GM10266 (cell line): ENCODE data around the gene HS2ST1.

Experiments used
- DNase-seq: peaks from one replicate; pipeline ENCODE4 v3.0.0; 2012; ENCODE audit errors: extremely low spot score
- TF ChIP-seq, protein P1 (sequence below): IDR thresholded peaks from 2 replicates; pipeline ENCODE4 v1.5.1; 2012; ENCODE audit warnings: mild to moderate bottlenecking, low read depth; ENCODE audit not compliant: control insufficient read depth, insufficient read depth; ENCODE audit errors: missing control alignments

Gene HS2ST1

DNA sequence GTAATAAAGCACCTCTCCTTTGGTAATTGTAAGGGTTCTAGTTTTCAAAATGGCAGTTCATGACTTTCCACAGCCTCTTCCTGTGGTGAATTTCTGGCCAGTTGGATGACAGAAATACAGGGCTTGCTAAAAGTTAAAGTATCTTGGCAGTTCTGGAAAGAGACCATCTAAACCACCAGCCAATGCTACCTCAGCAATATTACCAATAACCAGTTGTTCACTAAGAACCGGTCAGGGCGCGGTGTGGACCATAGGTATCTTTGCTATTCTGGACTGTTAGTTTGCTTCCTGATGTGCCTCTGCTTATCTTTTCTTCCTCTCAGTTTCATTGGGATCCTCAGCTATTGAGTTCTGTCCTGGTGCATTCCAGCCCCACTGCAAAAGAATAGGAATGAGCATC lies 124.7 kb downstream of the HS2ST1 start:
- DNase-seq: no peak
- TF ChIP-seq, protein P1, sequence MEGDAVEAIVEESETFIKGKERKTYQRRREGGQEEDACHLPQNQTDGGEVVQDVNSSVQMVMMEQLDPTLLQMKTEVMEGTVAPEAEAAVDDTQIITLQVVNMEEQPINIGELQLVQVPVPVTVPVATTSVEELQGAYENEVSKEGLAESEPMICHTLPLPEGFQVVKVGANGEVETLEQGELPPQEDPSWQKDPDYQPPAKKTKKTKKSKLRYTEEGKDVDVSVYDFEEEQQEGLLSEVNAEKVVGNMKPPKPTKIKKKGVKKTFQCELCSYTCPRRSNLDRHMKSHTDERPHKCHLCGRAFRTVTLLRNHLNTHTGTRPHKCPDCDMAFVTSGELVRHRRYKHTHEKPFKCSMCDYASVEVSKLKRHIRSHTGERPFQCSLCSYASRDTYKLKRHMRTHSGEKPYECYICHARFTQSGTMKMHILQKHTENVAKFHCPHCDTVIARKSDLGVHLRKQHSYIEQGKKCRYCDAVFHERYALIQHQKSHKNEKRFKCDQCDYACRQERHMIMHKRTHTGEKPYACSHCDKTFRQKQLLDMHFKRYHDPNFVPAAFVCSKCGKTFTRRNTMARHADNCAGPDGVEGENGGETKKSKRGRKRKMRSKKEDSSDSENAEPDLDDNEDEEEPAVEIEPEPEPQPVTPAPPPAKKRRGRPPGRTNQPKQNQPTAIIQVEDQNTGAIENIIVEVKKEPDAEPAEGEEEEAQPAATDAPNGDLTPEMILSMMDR: no peak

DNA sequence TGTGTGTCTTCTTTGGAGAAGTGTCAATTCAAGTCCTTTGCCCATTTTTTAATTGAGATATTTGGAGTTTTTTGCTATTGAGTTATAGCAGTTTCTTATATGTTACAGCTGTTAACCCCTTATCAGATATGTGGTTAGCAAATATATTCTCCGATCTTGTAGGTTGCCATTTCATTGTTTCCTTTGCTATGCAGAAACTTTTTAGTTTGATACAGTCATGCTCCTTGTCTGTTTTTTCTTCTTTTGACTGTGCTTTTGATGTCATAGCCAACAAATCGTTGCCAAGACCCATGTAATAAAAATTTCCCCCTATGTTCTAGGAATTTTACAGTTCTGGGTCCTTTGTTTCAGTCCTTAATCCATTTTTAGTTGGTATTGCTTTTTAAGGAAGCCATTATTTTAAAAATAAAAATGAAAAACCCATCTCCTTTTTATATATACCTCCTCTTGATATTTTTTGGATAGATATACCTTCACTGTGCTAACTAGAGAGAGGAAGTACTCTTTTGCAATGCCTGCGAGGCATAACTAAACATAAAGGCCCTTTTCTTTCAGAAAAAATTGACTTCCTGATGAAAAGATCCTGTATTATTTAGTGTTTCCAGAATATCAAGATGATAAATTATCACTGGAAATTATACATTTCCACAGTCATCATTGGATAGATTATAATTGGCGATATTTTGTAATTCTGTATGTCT lies 127.8 kb downstream of the HS2ST1 start:
- TF ChIP-seq, protein P1: no peak
- DNase-seq: no peak

DNA sequence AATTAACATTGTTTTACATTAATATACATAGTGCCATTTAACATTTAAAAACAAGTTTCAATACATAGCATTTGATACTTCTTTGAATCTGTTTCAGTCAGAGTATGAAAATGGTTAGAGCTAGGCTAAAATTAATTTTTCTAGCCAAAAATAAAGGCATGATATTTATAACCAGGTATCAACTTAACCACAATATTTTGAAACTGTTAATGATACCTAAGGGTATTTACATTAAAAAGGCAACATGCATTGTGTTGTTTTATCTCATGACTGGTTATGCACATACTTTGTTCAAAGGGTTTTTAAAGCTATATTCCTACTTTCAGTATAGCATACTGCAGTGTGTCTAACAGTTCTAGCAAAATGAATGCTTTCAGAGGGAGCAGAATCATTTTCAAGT lies 130.0 kb downstream of the HS2ST1 start:
- TF ChIP-seq, protein P1: no peak
- no peak for DNase-seq

GRCh38 chr1:87044840-87045239 lies 130.4 kb downstream of the HS2ST1 start:
- TF ChIP-seq, protein P1: no peak
- DNase-seq: peak; percentile 10

DNA sequence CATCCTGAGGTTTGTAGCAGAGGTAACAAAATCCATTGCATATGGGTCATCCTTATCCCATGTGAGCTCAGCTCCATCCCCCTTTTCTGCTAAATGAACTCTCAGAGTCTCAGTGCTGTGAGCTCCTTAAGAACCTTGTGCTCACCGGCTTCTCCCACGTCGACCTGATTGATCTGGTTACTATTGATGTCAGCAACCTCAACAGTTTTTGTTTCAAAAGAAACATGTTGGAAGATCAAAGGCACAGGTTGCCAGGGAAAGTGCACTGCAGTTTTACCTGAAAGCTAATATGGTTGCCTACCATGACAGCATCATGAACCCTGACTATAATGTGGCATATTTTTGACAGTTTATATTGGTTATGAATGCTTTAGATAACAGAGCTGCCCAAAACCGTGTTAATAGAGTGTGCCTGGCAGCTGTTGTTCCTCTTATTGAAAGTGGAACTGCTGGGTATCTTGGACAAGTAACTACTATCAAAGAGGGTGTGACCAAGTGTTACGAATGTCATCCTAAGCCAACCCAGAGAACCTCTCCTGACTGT lies 131.4 kb downstream of the HS2ST1 start:
- TF ChIP-seq, protein P1: no peak
- DNase-seq: peak; percentile 12

- TF ChIP-seq, protein P1: no peak
- DNase-seq: no peak
Observed at GRCh38 chr1:87046951-87047350, 132.5 kb downstream of the HS2ST1 start.

GRCh38 chr1:87048237-87048636 lies 133.8 kb downstream of the HS2ST1 start:
- DNase-seq: no peak
- TF ChIP-seq, protein P1: no peak
